Activated T-helper 2 cell treated with anti-CD3 and anti-CD28 coated beads, Interferon-gamma antibody, Interleukin-2, Interleukin-4, amounts not matched to agents 10 μg/mL and 5 μg/mL and 100 μg/mL, durations not matched to agents 14 hours and 24 hours and 36 hours (primary cell): ENCODE results near the gene PPP4R3B. TPM values are rescaled to one million over a fixed set of nuclear protein-coding genes. Genes with fewer than 3 reads are reported as not detected.

Experiments used
- DNase-seq: peaks from one replicate; pipeline ENCODE4 v3.0.0; 2021; ENCODE audit warnings: low spot score
- H3K27ac Mint-ChIP-seq: one replicate; pipeline ENCODE4 v1.8.0; 2021; ENCODE audit warnings: mixed read lengths
- H3K27me3 Mint-ChIP-seq: one replicate; pipeline ENCODE4 v1.8.0; 2021; ENCODE audit warnings: low read depth, mixed read lengths
- H3K36me3 Mint-ChIP-seq: one replicate; pipeline ENCODE4 v1.8.0; 2021; ENCODE audit warnings: low read depth, mixed read lengths
- H3K4me1 Mint-ChIP-seq: one replicate; pipeline ENCODE4 v1.8.0; 2021; ENCODE audit warnings: low read depth, mixed read lengths
- H3K4me3 Mint-ChIP-seq: one replicate; pipeline ENCODE4 v1.8.0; 2021; ENCODE audit warnings: low read depth, mild to moderate bottlenecking, moderate library complexity, mixed read lengths
- H3K9me3 Mint-ChIP-seq: one replicate; pipeline ENCODE4 v1.8.0; 2021; ENCODE audit warnings: mixed read lengths
- intact Hi-C: fragments of 100-400 bp; cut with micrococcal nuclease; formaldehyde crosslinking; loops from one replicate; pipeline ENCODE4 v1.15.1; 2023
- total RNA-seq: library from RNA; stranded (reverse); gene quantifications from 2 replicates; pipeline ENCODE4 v1.2.3, GENCODE V29; 2022

PPP4R3B gene
- total RNA-seq, 1 donor from 2014 or later: 69.9 TPM

DNA sequence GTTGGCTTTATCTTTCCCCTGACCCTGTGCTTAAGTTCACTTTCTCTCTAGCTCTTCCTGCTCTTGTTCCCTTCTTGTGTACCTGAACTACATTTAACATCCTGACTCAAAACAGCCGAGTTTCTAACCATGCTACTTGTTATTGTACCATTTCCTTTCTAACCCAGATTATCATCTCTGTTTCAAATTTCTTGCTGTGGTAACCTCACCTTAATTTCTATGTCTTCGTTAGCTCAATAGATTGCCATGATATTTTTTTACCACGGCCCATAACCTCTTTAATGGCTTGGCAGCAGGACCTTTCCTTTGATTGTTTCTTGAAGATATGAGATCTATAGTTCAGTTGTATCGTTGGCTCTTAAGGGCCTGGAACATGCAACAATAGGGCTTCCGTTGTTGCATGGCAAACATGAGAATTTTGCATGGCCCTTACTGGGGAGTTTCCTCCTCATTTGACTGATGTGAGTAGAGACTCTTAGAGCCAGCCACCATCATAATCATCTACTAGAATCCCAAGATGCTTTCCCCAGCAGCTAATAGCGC, 86.8 kb downstream of the PPP4R3B start:
- H3K27ac Mint-ChIP-seq: peak overlapping the region; percentile 92
- intact Hi-C loops: loop anchor here (1.0 to 5.0 kb wide), 3 partner anchors 11 to 87 kb away; partner anchors contain the start of genes CFAP36 and PPP4R3B
- H3K27me3 Mint-ChIP-seq: no peaks in the 10 kb centered on the region
- peaks cover 64% of the 10 kb centered on the region for H3K36me3 Mint-ChIP-seq
- peak; percentile 24 for DNase-seq
- peak overlapping the region; percentile 20 for H3K4me3 Mint-ChIP-seq
- peaks cover 3% of the 10 kb centered on the region for H3K9me3 Mint-ChIP-seq
- peaks cover 19% of the 10 kb centered on the region for H3K4me1 Mint-ChIP-seq

DNA sequence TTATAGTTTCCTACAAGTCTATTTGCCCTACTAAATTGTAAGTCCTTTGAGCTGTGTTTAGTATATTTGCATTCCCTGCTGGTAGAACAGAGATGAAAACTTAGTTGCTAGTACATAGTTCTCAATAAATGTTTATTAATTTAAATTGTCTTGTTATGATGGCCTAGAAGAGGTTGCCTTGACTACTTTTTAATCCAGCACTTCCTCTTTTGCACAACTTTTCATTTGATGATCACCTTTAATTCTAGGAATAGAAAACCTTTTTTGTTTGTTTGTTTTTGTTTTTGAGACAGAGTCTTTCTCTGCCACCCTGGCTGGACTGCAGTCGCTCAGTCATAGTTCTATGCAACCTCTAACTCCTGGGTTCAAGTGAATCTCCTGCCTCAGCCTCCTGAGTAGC, 91.2 kb downstream of the PPP4R3B start:
- Mint-ChIP-seq H3K27ac (no peak overlapping the region), H3K4me3 (no peak overlapping the region), H3K4me1 (peaks cover 16% of the 10 kb centered on the region), H3K9me3 (peaks cover 3% of the 10 kb centered on the region), H3K36me3 (peaks cover 59% of the 10 kb centered on the region), H3K27me3 (no peaks in the 10 kb centered on the region)
- no peak for DNase-seq
- intact Hi-C loops: no loop called here

DNA sequence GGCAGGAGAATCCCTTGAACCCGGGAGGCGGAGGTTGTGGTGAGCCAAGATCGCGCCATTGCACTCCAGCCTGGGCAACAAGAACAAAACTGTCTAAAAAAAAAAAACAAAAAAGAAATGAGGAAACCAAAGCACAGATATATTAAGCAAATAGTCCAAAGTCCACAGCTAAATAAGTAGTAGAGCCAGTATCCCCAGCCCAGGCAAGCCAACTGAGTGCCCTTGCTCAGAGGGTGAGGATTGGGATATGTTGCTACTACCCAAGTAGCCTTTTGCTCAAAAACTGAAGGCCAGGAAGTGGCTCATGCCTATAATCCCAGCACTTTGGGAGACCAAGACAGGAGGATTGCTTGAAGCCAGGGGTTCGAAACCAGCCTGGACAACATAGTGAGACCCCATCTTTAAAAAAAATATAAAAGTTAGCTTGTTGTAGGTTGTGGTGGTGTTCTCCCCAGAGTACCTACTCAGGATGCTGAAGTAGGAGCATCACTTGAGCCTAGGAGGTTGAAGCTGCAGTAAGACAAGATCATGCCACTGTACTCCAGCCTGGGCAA, 92.5 kb downstream of the PPP4R3B start:
- H3K27ac Mint-ChIP-seq: no peak overlapping the region
- H3K4me1 Mint-ChIP-seq: peaks cover 13% of the 10 kb centered on the region
- H3K4me3 Mint-ChIP-seq: no peak overlapping the region
- no peaks in the 10 kb centered on the region for H3K9me3 Mint-ChIP-seq
- DNase-seq: no peak
- intact Hi-C loops: no loop called here
- peaks cover 52% of the 10 kb centered on the region for H3K36me3 Mint-ChIP-seq
- H3K27me3 Mint-ChIP-seq: no peaks in the 10 kb centered on the region

DNA sequence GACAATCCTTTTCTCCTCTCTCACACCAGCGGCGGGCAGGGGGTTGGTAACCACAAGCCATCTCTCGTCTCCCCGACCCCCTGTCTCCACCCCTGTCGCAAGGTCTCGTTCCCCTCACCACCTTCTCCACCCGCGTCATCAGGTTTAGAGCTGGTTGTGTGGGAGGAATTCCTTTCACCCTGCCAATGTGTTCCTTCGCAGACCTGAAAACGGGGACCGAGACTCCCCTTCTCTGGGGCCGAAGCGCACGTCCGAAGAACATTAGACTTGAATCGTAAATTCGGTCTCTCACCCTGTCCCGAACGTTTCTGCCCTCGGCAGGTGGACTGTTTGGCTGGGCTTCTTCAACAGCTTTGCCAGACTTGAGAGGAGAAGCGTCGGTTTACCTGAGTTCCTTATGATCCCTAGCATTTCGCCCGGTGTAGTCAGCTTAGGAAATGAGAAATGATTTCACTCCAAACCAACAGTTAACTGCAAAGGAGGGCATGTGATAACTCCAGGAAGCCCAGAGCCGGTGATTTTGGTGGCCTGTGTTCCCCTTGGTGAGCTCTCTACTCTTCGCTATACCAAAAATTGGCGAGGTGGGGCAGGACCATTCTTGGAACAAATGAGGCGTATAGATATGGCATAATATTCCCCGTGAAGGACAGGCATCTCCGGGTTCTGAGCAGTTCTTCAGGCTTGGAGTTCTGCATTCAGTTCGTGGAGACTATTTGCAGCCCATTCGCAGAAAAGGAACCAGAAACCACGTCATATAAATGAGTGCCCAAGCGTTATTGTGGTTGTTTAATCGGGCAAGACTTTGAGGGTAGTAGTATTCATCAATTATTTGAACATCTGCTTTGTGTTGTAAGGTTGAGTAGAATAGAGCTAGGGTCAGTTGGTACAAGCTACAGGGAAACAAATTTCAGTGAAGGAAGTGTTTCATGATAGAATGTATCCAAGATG, 97.2 kb downstream of the PPP4R3B start:
- no peak for DNase-seq
- H3K9me3 Mint-ChIP-seq: no peaks in the 10 kb centered on the region
- H3K27ac Mint-ChIP-seq: peak overlapping the region; percentile 86
- intact Hi-C loops: loop anchor here (1.0 to 5.0 kb wide), 6 partner anchors 10 to 948 kb away; partner anchors contain the start of genes CLHC1, PNPT1, PPP4R3B and RPS27A
- H3K27me3 Mint-ChIP-seq: no peaks in the 10 kb centered on the region
- H3K4me3 Mint-ChIP-seq: peak overlapping the region; percentile 93
- peaks cover 13% of the 10 kb centered on the region for H3K4me1 Mint-ChIP-seq
- H3K36me3 Mint-ChIP-seq: peaks cover 18% of the 10 kb centered on the region

DNA sequence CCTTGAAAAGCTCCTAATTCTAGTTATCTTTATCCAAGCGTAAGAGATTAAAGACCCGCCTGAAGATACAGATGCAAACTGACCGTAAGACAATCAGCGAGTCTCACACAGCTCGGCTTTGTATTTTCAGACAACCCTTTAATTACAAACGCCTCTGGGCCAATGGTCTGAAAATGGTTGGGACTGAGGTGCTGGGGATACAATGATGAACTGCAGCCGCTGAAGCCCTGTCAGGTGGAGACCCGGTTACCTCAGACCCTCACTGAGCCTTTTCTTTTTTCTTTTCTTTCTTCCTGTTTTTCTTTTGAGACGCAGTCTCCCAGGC, 98.6 kb downstream of the PPP4R3B start:
- intact Hi-C loops: loop anchor here (1.0 to 5.0 kb wide), 6 partner anchors 11 to 947 kb away; partner anchors contain the start of genes CLHC1, PNPT1, PPP4R3B and RPS27A

DNA sequence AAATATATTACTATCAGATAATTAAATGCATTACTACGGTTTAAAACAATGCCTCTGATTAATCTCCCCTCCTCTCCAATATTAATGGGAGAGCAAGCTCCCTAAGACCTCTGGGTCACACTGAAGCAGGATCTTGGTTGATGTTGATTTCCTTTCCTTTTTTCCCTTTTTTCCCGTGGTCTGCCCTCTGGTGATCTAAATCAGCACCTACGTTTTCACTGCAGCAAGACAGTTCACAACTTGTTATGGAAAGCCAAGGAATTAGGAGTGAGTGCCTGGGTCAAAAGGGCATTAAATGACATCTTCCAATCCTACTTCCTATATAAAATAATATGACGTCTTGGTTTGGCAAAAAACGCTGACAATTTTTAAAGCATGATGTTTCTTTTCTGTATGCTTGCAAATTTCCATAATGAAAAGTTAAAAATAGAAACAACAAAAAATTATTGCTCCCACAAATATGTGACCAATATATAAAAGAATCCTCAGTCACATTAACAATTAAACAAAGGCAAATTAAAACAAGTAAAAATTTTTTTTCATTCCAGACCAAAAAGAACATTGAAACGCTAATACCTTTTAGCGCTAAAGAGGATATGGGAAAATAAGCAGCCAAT, 105.8 kb downstream of the PPP4R3B start:
- no peak for DNase-seq
- intact Hi-C loops: no loop called here
- Mint-ChIP-seq H3K27me3 (peaks cover 8% of the 10 kb centered on the region), H3K27ac (no peak overlapping the region), H3K4me3 (no peak overlapping the region), H3K36me3 (no peaks in the 10 kb centered on the region), H3K9me3 (no peaks in the 10 kb centered on the region), H3K4me1 (no peaks in the 10 kb centered on the region)

More for the DNA sequence above, 98.6 kb downstream of the PPP4R3B start:
- Mint-ChIP-seq H3K27ac (peak overlapping the region; percentile 86), H3K4me1 (peaks cover 13% of the 10 kb centered on the region), H3K36me3 (peaks cover 9% of the 10 kb centered on the region), H3K9me3 (no peaks in the 10 kb centered on the region), H3K4me3 (peak overlapping the region; percentile 93), H3K27me3 (peaks cover 3% of the 10 kb centered on the region)
- no peak for DNase-seq

DNA sequence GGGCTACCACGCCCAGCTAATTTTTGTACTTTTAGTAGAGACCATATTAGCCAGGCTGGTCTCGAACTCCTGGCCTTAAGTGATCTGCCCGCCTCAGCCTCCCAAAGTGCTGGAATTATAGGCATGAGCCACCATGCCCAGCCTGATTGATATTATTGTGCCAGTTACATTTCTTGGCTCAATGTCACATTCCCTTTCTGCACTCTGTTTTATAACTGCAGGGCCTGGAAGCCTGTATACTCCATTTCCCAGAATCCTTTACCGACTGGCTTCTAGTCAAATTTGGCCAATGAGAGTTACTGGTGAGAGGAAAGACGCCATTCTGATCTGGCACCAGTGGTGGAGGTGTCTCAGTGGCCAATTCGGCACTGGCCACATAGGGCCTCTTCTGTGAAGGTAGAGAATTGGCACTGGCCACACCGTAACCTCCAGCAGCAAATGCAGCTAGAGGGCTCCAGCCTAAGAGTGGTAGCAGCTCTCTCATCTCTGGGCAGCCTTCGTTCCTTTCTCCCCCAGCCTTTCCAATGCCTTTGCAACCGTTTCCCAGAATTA, 114.8 kb downstream of the PPP4R3B start:
- intact Hi-C loops: no loop called here
- no peaks in the 10 kb centered on the region for H3K9me3 Mint-ChIP-seq
- no peak overlapping the region for H3K4me3 Mint-ChIP-seq
- H3K36me3 Mint-ChIP-seq: no peaks in the 10 kb centered on the region
- H3K27me3 Mint-ChIP-seq: no peaks in the 10 kb centered on the region
- H3K4me1 Mint-ChIP-seq: no peaks in the 10 kb centered on the region
- no peak overlapping the region for H3K27ac Mint-ChIP-seq
- no peak for DNase-seq

DNA sequence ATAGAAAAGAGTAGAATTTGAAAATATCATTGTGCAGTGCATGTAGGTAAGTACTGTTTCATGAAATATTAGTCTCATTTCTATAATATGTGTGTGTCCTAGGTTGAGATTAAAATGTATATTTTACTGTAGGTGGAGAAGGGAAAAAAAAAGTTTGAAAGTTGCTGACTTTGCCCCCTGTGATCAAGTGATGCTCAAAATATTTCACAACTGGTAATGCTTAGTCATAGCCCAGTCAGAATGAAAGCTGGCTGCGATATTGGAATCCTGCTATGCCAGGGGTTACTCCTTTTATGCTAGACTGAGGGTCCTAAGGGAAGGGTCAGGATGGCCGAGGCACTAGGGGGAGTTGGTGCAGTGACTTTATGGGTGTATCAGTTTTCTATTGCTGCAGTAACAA, 117.4 kb downstream of the PPP4R3B start:
- Mint-ChIP-seq H3K9me3 (no peaks in the 10 kb centered on the region), H3K4me1 (no peaks in the 10 kb centered on the region), H3K36me3 (no peaks in the 10 kb centered on the region), H3K27ac (no peak overlapping the region), H3K4me3 (no peak overlapping the region), H3K27me3 (no peaks in the 10 kb centered on the region)
- DNase-seq: no peak
- intact Hi-C loops: no loop called here

DNA sequence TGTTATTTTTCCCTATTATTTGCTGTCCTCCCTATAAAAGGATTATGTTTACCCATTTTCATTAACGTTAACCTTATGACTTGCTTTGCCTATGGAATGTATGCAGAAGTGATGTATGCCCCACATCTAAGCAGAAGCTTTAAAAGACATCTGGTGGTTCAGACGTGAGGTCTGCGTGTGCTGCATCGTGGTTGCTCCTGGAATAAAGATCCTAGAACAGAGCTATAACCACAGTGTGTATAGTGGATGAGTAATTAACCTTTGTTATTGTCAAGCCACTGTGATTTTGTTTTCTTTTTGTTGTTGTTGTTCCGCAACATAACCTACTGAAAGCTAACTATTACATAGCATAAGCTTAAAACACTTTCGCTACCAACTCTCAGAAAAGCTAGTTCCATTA, 118.8 kb downstream of the PPP4R3B start:
- Mint-ChIP-seq H3K4me1 (no peaks in the 10 kb centered on the region), H3K27me3 (no peaks in the 10 kb centered on the region), H3K9me3 (no peaks in the 10 kb centered on the region), H3K4me3 (no peak overlapping the region), H3K27ac (no peak overlapping the region), H3K36me3 (no peaks in the 10 kb centered on the region)
- intact Hi-C loops: no loop called here
- DNase-seq: no peak

Other genes starting within 250 kb of the PPP4R3B start
- 19.0 and 19.8 TPM in 2 replicates for gene CCDC88A, start 197.8 kb downstream of the PPP4R3B start, total RNA-seq
- gene CFAP36, start 97.9 kb downstream of the PPP4R3B start, total RNA-seq: 23.7 and 27.3 TPM in 2 replicates
- 53.5 and 54.3 TPM in 2 replicates for gene PNPT1, start 76.2 kb upstream of the PPP4R3B start, total RNA-seq